Measurements from ENCODE around the gene PBLD.

Gene PBLD

DNA sequence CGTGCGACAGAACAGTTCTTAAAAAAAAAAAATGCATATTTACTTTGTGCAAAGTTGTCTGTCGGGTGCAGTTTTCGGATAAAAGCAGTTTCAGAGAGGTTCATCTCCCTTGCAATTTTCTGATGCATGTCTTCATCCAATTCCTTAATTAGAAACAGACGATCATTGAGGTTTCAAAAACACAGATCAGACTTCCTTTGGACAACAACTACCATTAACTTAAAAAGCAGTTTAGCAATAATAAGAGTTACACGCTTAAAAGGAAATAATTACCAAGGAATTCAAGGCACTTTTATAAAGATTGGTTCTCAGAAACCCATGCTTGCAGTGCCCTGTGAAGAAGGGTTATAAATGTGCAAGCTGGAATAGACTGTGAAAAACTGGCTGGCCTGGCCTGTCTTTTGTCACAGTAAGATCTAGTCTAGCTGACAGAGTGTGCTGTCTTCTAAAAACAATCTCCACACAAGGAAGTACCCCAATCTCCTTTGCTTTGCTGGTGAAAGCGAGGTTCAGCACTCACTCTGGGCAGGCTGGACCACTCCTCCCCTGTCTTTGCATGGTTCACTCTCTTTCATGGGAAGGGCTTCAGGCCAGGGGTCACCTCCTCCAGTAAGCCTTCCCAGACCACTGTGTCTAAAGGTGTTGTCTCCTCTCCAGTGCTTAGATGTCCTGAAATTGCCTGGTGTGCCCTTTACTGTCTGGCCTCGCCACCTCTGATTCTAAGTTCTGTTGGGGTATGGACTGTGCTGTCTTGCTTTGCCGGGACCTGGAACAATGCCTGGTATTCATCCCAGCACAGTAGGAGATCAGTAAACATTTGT, 35.7 kb downstream of the PBLD start:
- no peaks in the 10 kb centered on the region for H3K36me3 ChIP-seq (ENCODE audit: low read depth)
- no peak for DNase-seq (ENCODE audit: low spot score)
- TF ChIP-seq, protein P1, sequence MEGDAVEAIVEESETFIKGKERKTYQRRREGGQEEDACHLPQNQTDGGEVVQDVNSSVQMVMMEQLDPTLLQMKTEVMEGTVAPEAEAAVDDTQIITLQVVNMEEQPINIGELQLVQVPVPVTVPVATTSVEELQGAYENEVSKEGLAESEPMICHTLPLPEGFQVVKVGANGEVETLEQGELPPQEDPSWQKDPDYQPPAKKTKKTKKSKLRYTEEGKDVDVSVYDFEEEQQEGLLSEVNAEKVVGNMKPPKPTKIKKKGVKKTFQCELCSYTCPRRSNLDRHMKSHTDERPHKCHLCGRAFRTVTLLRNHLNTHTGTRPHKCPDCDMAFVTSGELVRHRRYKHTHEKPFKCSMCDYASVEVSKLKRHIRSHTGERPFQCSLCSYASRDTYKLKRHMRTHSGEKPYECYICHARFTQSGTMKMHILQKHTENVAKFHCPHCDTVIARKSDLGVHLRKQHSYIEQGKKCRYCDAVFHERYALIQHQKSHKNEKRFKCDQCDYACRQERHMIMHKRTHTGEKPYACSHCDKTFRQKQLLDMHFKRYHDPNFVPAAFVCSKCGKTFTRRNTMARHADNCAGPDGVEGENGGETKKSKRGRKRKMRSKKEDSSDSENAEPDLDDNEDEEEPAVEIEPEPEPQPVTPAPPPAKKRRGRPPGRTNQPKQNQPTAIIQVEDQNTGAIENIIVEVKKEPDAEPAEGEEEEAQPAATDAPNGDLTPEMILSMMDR (IDR thresholded peaks at IDR 0.05; ENCODE audit: poor library complexity, severe bottlenecking) = no peak
- no peak overlapping the region for H3K4me3 ChIP-seq (ENCODE audit: severe bottlenecking)
- no peak overlapping the region for H3K27ac ChIP-seq (ENCODE audit: poor library complexity, severe bottlenecking)
- H3K4me1 ChIP-seq (ENCODE audit: insufficient read depth, poor library complexity, severe bottlenecking) = no peaks in the 10 kb centered on the region
- no peaks in the 10 kb centered on the region for H3K27me3 ChIP-seq (ENCODE audit: insufficient read depth, poor library complexity, severe bottlenecking)
- ATAC-seq (ENCODE audit: low read depth) = no peak
- H3K9me3 ChIP-seq (ENCODE audit: severe bottlenecking) = no peaks in the 10 kb centered on the region

DNA sequence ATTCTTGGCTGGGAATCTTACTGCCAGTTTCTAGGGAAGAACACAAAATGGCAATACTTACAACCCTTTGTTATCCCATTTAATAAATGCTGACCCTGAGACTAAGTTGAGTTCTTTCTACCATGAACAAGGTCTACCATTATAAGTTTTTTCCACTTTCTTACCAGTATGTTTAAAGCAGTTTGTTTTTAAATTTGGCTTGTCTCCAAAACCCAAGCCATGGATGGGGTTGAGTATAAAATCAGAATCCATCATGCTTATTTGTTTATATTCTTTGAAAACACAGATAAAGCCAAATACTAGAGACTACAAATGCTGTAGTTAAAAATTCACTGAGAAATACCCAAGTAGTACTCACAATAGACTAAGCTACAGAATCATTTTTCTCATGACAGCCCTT, 42.0 kb downstream of the PBLD start:
- no peaks in the 10 kb centered on the region for H3K4me1 ChIP-seq (ENCODE audit: insufficient read depth, poor library complexity, severe bottlenecking)
- H3K27me3 ChIP-seq (ENCODE audit: insufficient read depth, poor library complexity, severe bottlenecking) = no peaks in the 10 kb centered on the region
- DNase-seq (ENCODE audit: low spot score) (no peak), ATAC-seq (ENCODE audit: low read depth) (no peak)
- H3K27ac ChIP-seq (ENCODE audit: poor library complexity, severe bottlenecking) = no peak overlapping the region
- no peaks in the 10 kb centered on the region for H3K9me3 ChIP-seq (ENCODE audit: severe bottlenecking)
- H3K4me3 ChIP-seq (ENCODE audit: severe bottlenecking) = no peak overlapping the region
- TF ChIP-seq, protein P1 (IDR thresholded peaks at IDR 0.05; ENCODE audit: poor library complexity, severe bottlenecking) = no peak
- H3K36me3 ChIP-seq (ENCODE audit: low read depth) = no peaks in the 10 kb centered on the region

DNA sequence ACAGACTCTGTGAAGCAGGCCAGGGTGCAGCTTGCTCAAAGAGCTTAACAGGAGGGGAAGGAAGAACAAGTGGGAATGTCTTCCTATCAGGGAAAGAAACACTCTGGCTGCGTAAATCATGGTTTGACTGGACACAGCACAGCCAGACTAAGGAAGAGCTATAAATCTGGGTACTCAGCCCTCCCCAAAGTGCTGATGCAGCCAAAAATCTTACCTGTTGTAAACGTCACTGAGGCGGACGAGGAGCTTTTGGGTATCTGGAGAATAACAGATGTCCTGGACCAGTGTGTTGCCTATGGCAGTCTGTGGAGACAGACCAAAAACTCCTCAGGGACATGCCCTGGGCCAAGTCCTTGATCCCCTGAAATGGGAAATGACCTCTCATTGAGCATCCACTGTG, 44.0 kb downstream of the PBLD start:
- DNase-seq (ENCODE audit: low spot score) (no peak), ATAC-seq (ENCODE audit: low read depth) (no peak)
- H3K36me3 ChIP-seq (ENCODE audit: low read depth) = no peaks in the 10 kb centered on the region
- no peak overlapping the region for H3K4me3 ChIP-seq (ENCODE audit: severe bottlenecking)
- H3K9me3 ChIP-seq (ENCODE audit: severe bottlenecking) = no peaks in the 10 kb centered on the region
- no peaks in the 10 kb centered on the region for H3K27me3 ChIP-seq (ENCODE audit: insufficient read depth, poor library complexity, severe bottlenecking)
- TF ChIP-seq, protein P1 (IDR thresholded peaks at IDR 0.05; ENCODE audit: poor library complexity, severe bottlenecking) = no peak
- no peak overlapping the region for H3K27ac ChIP-seq (ENCODE audit: poor library complexity, severe bottlenecking)
- no peaks in the 10 kb centered on the region for H3K4me1 ChIP-seq (ENCODE audit: insufficient read depth, poor library complexity, severe bottlenecking)

DNA sequence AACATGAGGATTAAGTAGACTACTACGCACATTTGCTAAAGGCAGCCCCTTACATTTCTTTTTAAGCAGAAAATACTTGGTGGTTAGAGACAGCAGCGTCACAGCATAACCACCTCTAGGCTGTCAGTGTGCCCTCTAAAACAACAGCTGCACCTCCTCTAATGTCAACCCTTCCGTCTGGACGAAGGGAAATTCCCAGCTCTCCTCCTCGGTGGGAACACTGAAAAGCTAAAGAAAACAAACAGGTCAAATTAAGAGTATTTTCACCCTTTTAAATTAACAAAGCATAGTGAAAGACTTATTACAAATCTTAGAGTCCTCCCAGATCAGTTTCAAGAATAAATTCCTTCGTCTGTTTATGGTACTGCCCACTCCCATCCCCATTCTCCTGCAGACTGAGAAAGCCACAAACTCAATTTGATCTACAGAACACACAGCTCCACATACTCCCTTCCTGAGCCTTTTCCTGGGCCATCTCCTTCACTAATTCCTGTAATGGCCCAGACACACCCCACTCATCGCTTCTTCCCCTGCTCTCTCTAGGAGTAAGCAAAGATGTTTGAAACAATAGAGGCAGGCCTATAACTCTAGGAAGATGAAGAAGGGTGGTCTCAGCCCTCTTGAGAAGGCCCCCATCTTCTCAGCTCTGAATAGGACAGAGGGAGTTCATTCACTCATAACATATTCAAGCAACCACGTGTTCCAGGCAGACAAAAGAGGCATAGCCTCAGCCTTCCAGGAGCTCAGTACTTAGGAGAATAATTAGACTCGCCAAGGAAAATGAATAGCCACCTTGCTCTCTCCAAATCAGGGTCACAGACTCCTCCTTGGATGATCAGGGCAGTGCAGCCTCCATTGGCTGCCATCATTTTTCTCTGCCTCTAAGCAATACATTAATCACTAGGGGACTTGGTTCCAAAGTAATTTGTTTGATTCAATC, 48.4 kb downstream of the PBLD start:
- Histone ChIP-seq H3K9me3 (ENCODE audit: severe bottlenecking) (no peaks in the 10 kb centered on the region), H3K36me3 (ENCODE audit: low read depth) (no peaks in the 10 kb centered on the region), H3K27ac (ENCODE audit: poor library complexity, severe bottlenecking) (no peak overlapping the region), H3K4me3 (ENCODE audit: severe bottlenecking) (no peak overlapping the region), H3K4me1 (ENCODE audit: insufficient read depth, poor library complexity, severe bottlenecking) (no peaks in the 10 kb centered on the region), H3K27me3 (ENCODE audit: insufficient read depth, poor library complexity, severe bottlenecking) (no peaks in the 10 kb centered on the region)
- TF ChIP-seq, protein P1 (IDR thresholded peaks at IDR 0.05; ENCODE audit: poor library complexity, severe bottlenecking) = no peak
- DNase-seq (ENCODE audit: low spot score) (no peak), ATAC-seq (ENCODE audit: low read depth) (no peak)
